GM23338 (cell line): ENCODE data around the gene KCTD3.

Source experiments
- CREB1 ChIP-seq: fragments of 250-450 bp; sonication (Bioruptor Pico); IDR thresholded peaks from 2 replicates; pipeline ENCODE4 v1.5.0; 2020; ENCODE audit warnings: low read depth, mild to moderate bottlenecking, moderate library complexity
- CTCF ChIP-seq, 2 experiments: fragments of 200-600 bp in 1 of 2; sonication (generic) in 1 of 2; conservative IDR thresholded peaks; 2 replicates each; pipeline versions ENCODE4 v1.5.1 to v1.6.1; 2016 to 2017; ENCODE audit warnings: antibody characterized with exemption in 2 of 2, low read depth in 2 of 2, mild to moderate bottlenecking in 2 of 2, moderate library complexity in 1 of 2
- ETS1 ChIP-seq: IDR thresholded peaks from 2 replicates; pipeline ENCODE4 v1.6.1; 2016; ENCODE audit warnings: antibody characterized with exemption
- EZH2 ChIP-seq: fragments of 200-600 bp; sonication (generic); IDR thresholded peaks from one replicate; pipeline ENCODE4 v1.8.0; 2017; ENCODE audit warnings: antibody characterized with exemption, mild to moderate bottlenecking, low read depth; ENCODE audit not compliant: unreplicated experiment
- EZH2phosphoT487 ChIP-seq: fragments of 200-600 bp; sonication (generic); IDR thresholded peaks from one replicate; pipeline ENCODE4 v1.8.1; 2018; ENCODE audit warnings: antibody characterized with exemption; ENCODE audit not compliant: unreplicated experiment
- JUNB ChIP-seq: IDR thresholded peaks from one replicate; pipeline ENCODE4 v1.6.1; 2016; ENCODE audit warnings: antibody characterized with exemption; ENCODE audit not compliant: unreplicated experiment
- POLR2AphosphoS5 ChIP-seq: IDR thresholded peaks from 2 replicates; pipeline ENCODE4 v1.6.1; 2016; ENCODE audit warnings: antibody characterized with exemption, low read depth
- REST ChIP-seq: IDR thresholded peaks from one replicate; pipeline ENCODE4 v1.6.1; 2018; ENCODE audit warnings: antibody characterized with exemption; ENCODE audit not compliant: unreplicated experiment
- STAT1 ChIP-seq: IDR thresholded peaks from one replicate; pipeline ENCODE4 v1.6.1; 2016; ENCODE audit warnings: antibody characterized with exemption; ENCODE audit not compliant: unreplicated experiment
- ZNF114 ChIP-seq: fragments of 250-450 bp; sonication (Bioruptor Pico); IDR thresholded peaks from 2 replicates; pipeline ENCODE4 v1.5.0; 2020; ENCODE audit warnings: mild to moderate bottlenecking, moderate library complexity

- no peak for TF ChIP-seq EZH2
- TF ChIP-seq ETS1, result no peak
- no peak for TF ChIP-seq POLR2AphosphoS5
- TF ChIP-seq CTCF (conservative IDR thresholded peaks at IDR 0.05; ENCODE audit: low read depth in 2 of 2), result no peak
- no peak for TF ChIP-seq REST
- TF ChIP-seq EZH2phosphoT487, result no peak
- no peak for TF ChIP-seq JUNB
- TF ChIP-seq CREB1, result no peak
- no peak for TF ChIP-seq STAT1
- no peak for TF ChIP-seq ZNF114
Measured at GRCh38 chr1:215597961-215598360, 30.9 kb downstream of the KCTD3 start.
